Thyroid gland (tissue), 4 donors: Measurements from ENCODE around the gene SLCO2B1.

ENCODE experiments used
- POLR2A ChIP-seq, 2 donors: fragments of 450-650 bp; IDR thresholded peaks; one replicate each; pipeline ENCODE4 v1.6.1; 2017; ENCODE audit warnings: antibody characterized with exemption in 2 of 2, mild to moderate bottlenecking in 2 of 2, moderate library complexity in 1 of 2
- TF ChIP-seq, protein P1 (sequence below), 6 experiments: fragments of 200-600 bp in 3 of 6; fragments of 450-650 bp in 3 of 6; sonication (generic) in 3 of 6; IDR thresholded peaks; one replicate each; pipeline ENCODE4 v1.5.1; 2016 to 2019; ENCODE audit warnings: antibody characterized with exemption in 6 of 6, mild to moderate bottlenecking in 2 of 6, inconsistent platforms in 1 of 6, moderate library complexity in 1 of 6

DNA sequence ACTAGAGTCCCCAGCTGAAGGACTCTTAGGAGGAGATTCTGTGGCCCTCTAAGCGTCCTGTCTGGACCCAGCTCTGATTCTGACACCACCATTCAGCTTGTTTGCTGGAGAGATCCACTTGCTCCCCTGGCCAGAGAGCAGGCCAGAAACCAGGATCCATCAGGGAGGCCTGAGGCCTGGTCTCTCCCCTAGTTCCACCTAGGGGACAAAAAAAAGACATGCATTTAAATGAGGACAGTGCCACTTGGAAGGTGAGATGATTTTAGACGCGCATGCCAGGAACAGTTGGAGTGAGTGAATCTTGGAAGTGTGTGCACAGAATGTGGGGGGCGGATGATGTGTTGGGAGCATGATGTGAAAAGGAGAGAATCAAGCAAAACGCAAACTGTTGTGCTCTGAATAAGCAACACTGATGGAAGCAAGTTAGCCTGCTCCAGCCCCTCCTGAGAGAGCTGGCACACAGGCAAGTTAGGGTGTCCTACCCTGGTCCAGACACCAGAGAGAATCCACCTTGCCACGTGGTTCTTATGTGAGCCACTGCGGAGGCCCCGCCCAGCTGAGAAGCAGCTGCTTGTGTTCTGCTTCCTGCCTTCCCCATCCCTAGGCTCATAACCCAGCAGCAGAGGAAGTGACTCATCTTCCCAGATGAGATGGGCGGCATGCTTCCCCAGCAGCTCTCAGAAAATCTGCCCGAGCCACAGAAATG lies 8.0 kb upstream of the SLCO2B1 start:
- TF ChIP-seq, protein P1, sequence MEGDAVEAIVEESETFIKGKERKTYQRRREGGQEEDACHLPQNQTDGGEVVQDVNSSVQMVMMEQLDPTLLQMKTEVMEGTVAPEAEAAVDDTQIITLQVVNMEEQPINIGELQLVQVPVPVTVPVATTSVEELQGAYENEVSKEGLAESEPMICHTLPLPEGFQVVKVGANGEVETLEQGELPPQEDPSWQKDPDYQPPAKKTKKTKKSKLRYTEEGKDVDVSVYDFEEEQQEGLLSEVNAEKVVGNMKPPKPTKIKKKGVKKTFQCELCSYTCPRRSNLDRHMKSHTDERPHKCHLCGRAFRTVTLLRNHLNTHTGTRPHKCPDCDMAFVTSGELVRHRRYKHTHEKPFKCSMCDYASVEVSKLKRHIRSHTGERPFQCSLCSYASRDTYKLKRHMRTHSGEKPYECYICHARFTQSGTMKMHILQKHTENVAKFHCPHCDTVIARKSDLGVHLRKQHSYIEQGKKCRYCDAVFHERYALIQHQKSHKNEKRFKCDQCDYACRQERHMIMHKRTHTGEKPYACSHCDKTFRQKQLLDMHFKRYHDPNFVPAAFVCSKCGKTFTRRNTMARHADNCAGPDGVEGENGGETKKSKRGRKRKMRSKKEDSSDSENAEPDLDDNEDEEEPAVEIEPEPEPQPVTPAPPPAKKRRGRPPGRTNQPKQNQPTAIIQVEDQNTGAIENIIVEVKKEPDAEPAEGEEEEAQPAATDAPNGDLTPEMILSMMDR (IDR thresholded peaks at IDR 0.05), result no peak
- no peak for TF ChIP-seq POLR2A (IDR thresholded peaks at IDR 0.05)
